Measurements from ENCODE around the gene FADS1. TPM values are rescaled to one million over a fixed set of nuclear protein-coding genes. Genes with fewer than 3 reads are reported as not detected.

FADS1 gene
- total and polyA plus RNA-seq, 7 experiments from 2014 or later, result 0.62 to 52.1 (median 2.6) TPM; not detected in 1

DNA sequence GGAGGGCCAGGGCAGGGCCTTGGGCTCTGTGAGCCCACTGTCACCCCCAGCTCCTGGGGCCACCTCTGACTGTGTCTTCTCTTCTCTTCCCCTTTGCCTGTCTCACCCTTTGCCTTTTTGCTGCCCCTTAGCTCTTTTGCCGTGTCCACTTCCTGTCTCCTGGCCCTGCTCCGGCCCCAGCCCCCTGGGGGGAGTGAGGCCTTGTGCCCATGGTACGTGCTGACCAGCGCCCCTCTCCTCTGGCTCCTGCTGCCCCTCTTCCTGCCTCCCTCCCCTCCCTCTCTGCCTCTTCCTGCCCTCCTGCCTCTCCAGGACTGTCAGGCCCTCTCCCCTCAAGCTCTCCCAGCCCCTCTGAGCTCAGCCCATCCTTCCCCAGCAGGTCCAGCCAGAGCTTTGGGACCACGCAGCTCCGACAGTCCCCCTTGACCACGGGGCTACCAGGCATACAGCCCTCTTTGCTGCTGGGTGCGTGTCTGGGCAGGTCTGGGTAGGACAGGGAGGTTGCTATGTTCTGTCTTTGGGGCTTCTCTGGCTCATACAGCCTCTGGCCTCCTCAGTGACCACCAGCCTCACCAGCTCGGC lies 36.1 kb downstream of the FADS1 start:
- intact Hi-C loops (cut with micrococcal nuclease), result no loop called here
- Mint-ChIP-seq H3K4me3 (peak overlapping the region in 1 of 10 donors; percentile 38), H3K27ac (no peak overlapping the region), H3K27me3 (peaks cover 0 to 5% (median 0%) of the 10 kb centered on the region in 5 donors), H3K4me1 (peaks cover 4 to 15% (median 13%) of the 10 kb centered on the region in 7 donors), H3K36me3 (peaks cover 0 to 10% (median 0%) of the 10 kb centered on the region in 5 donors), H3K9me3 (no peaks in the 10 kb centered on the region)
- Histone ChIP-seq H3K27me3 (ENCODE audit: control insufficient read depth in 2 of 2, insufficient read depth in 2 of 2, low read length in 2 of 2) (no peaks in the 10 kb centered on the region), H3K36me3 (ENCODE audit: control insufficient read depth in 2 of 3, insufficient read depth in 3 of 3, low read length in 3 of 3) (peaks cover 0 to 22% (median 3%) of the 10 kb centered on the region in 3 experiments), H3K4me3 (ENCODE audit: low read length) (no peak overlapping the region), H3K9me3 (ENCODE audit: control insufficient read depth in 2 of 3, low read length in 3 of 3) (no peaks in the 10 kb centered on the region), H3K4me1 (ENCODE audit: control insufficient read depth in 2 of 2, insufficient read depth in 2 of 2, low read length in 2 of 2) (peaks cover 4% of the 10 kb centered on the region in 2 donors), H3K27ac (ENCODE audit: low read depth, low read length) (no peak overlapping the region)
- ATAC-seq, result no peak
- CTCF ChIA-PET, result no interaction called here
- POLR2A ChIA-PET, result no interaction called here
- no peak for DNase-seq

DNA sequence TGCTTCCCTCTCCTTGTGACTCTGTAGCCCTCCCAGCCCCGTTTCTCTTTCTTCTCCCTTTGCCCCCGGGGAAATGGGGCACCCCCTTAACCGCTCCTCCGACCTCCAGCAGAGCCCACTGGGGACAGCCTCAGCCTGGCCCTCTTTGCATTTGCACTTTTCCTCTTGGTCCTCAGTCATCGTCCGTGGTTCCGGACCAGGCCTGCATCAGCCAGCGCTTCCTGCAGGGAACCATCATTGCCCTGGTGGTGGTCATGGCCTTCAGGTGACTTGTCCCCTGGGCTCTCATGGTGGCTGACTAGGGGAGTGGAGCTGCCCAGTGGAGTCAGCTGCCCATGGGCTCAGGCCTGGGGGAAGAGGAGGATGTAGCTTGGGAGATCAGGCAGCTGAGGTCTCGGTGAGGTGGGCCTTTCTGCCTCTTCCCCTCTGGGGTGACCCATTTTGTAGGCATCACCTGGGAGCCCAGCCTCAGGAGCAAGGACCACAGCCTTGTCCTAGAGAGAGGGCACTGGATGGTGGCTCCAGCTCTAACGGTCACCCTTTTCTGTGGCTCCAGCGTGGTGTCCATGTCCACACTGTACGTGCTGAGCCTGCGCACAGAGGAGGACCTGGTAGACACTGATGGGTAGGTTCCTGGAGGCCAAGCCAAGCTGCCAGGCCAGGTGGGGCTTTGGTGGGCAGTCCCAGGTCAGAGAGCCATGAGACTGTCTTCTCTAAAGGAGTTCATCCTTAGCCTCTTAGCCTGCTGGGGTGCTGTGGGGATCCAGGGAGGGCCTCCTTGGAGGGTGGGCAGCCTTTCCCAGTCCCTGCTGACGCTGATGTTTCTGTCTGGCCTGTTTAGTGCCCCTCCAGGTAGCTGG lies 36.9 kb downstream of the FADS1 start:
- H3K36me3 ChIP-seq (ENCODE audit: control insufficient read depth in 2 of 3, insufficient read depth in 3 of 3, low read length in 3 of 3), result peaks cover 0 to 14% (median 3%) of the 10 kb centered on the region in 3 experiments
- no peak overlapping the region for H3K27ac ChIP-seq (ENCODE audit: low read depth, low read length)
- H3K9me3 ChIP-seq (ENCODE audit: control insufficient read depth in 2 of 3, low read length in 3 of 3), result no peaks in the 10 kb centered on the region
- H3K4me3 ChIP-seq (ENCODE audit: low read length), result no peak overlapping the region
- DNase-seq, result no peak
- ATAC-seq, result no peak
- Mint-ChIP-seq H3K4me1 (peaks cover 4 to 20% (median 11%) of the 10 kb centered on the region in 7 donors), H3K27me3 (peaks cover 0 to 6% (median 0%) of the 10 kb centered on the region in 5 donors), H3K36me3 (peaks cover 0 to 8% (median 0%) of the 10 kb centered on the region in 5 donors), H3K27ac (no peak overlapping the region), H3K4me3 (peak overlapping the region in 1 of 10 donors; percentile 44), H3K9me3 (no peaks in the 10 kb centered on the region)
- ChIA-PET POLR2A (no interaction called here), CTCF (no interaction called here)
- peaks cover 4% of the 10 kb centered on the region in 2 donors for H3K4me1 ChIP-seq (ENCODE audit: control insufficient read depth in 2 of 2, insufficient read depth in 2 of 2, low read length in 2 of 2)
- no peaks in the 10 kb centered on the region for H3K27me3 ChIP-seq (ENCODE audit: control insufficient read depth in 2 of 2, insufficient read depth in 2 of 2, low read length in 2 of 2)
- intact Hi-C loops (cut with micrococcal nuclease), result no loop called here

DNA sequence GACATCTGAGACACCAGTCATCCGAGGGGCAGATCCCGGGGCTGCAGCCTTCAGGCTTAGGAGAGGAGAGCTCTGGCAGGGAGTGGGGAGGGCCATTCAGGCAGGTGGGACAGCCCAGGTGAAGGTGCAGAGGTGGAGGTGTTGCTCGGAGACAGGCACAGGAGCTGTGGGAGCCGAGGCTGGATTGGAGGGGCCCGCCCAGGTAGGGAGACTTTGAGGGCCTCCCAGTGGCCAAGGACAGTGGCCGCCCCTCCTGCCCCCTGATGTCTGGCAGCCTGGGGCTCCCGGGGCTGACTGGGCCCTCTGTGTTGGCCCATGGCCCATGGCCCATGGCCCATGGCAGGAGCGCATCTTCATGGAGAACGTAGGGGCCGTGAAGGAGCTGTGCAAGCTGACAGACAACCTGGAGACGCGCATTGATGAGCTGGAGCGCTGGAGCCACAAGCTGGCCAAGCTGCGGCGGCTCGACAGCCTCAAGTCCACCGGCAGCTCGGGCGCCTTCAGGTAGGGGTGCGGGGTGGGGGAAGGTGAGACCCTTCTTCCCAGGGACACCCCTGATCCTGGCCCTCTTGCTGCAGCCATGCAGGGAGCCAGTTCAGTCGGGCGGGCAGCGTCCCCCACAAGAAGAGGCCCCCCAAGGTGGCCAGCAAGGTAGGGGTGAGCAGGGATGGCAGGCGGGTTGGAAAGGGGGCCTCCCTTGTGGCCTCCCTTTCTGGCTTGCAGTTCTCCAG lies 37.7 kb downstream of the FADS1 start:
- ATAC-seq (no peak), DNase-seq (no peak)
- Histone ChIP-seq H3K27me3 (ENCODE audit: control insufficient read depth in 2 of 2, insufficient read depth in 2 of 2, low read length in 2 of 2) (no peaks in the 10 kb centered on the region), H3K9me3 (ENCODE audit: control insufficient read depth in 2 of 3, low read length in 3 of 3) (no peaks in the 10 kb centered on the region), H3K36me3 (ENCODE audit: control insufficient read depth in 2 of 3, insufficient read depth in 3 of 3, low read length in 3 of 3) (peaks cover 0 to 6% (median 0%) of the 10 kb centered on the region in 3 experiments), H3K4me1 (ENCODE audit: control insufficient read depth in 2 of 2, insufficient read depth in 2 of 2, low read length in 2 of 2) (peaks cover 4% of the 10 kb centered on the region in 2 donors), H3K27ac (ENCODE audit: low read depth, low read length) (no peak overlapping the region), H3K4me3 (ENCODE audit: low read length) (no peak overlapping the region)
- H3K4me1 Mint-ChIP-seq, result peaks cover 4 to 20% (median 10%) of the 10 kb centered on the region in 7 donors
- H3K27ac Mint-ChIP-seq, result no peak overlapping the region
- ChIA-PET CTCF (interaction anchor here (0.6 kb wide), 1 partner anchor 28 kb away, joined by 3 read pairs; no protein-coding TSS in a partner anchor), POLR2A (no interaction called here)
- no peaks in the 10 kb centered on the region for H3K9me3 Mint-ChIP-seq
- H3K4me3 Mint-ChIP-seq, result peak overlapping the region in 1 of 10 donors; percentile 44
- peaks cover 0 to 6% (median 0%) of the 10 kb centered on the region in 5 donors for H3K27me3 Mint-ChIP-seq
- H3K36me3 Mint-ChIP-seq, result peaks cover 0 to under 1% (median 0%) of the 10 kb centered on the region in 5 donors
- intact Hi-C loops (cut with micrococcal nuclease), result no loop called here

DNA sequence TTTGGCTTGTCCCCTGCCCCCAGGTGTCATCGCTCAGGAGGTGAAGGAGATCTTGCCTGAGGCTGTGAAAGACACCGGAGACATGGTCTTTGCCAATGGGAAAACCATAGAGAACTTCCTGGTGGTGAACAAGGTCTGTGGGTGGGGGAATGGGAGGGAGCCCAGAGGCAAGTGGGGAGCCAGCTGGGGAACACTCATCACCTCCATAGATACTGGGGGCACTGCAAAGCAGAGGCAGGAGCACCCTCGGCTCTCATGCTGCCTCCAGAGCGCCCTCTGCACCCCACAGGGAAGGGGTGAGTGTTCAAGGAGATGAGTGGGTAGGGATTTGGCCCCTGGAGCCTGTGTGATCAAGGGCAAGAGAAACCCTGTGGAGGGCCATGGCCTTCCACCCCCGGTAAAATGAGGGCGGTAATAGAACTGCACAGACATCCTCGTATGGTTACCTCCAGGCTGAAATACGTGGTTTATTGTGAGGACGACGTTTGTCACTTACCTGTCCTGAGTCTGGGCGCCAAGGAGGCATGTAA lies 38.4 kb downstream of the FADS1 start:
- ATAC-seq, result no peak
- Histone ChIP-seq H3K4me3 (ENCODE audit: low read length) (no peak overlapping the region), H3K9me3 (ENCODE audit: control insufficient read depth in 2 of 3, low read length in 3 of 3) (no peaks in the 10 kb centered on the region), H3K27ac (ENCODE audit: low read depth, low read length) (no peak overlapping the region), H3K36me3 (ENCODE audit: control insufficient read depth in 2 of 3, insufficient read depth in 3 of 3, low read length in 3 of 3) (peaks cover 0 to under 1% (median 0%) of the 10 kb centered on the region in 3 experiments), H3K4me1 (ENCODE audit: control insufficient read depth in 2 of 2, insufficient read depth in 2 of 2, low read length in 2 of 2) (peaks cover 4% of the 10 kb centered on the region in 2 donors), H3K27me3 (ENCODE audit: control insufficient read depth in 2 of 2, insufficient read depth in 2 of 2, low read length in 2 of 2) (no peaks in the 10 kb centered on the region)
- H3K4me1 Mint-ChIP-seq, result peaks cover 4 to 20% (median 10%) of the 10 kb centered on the region in 7 donors
- peaks cover 0 to 6% (median 0%) of the 10 kb centered on the region in 5 donors for H3K27me3 Mint-ChIP-seq
- H3K27ac Mint-ChIP-seq, result peak overlapping the region in 1 of 9 donors; percentile 55
- ChIA-PET CTCF (interaction anchor here (0.6 kb wide), 1 partner anchor 28 kb away, joined by 3 read pairs; no protein-coding TSS in a partner anchor), POLR2A (no interaction called here)
- no peaks in the 10 kb centered on the region for H3K36me3 Mint-ChIP-seq
- intact Hi-C loops (cut with micrococcal nuclease), result no loop called here
- peak overlapping the region in 7 of 10 donors; percentile 63 to 77 (median 70) for H3K4me3 Mint-ChIP-seq
- H3K9me3 Mint-ChIP-seq, result no peaks in the 10 kb centered on the region
- no peak for DNase-seq

DNA sequence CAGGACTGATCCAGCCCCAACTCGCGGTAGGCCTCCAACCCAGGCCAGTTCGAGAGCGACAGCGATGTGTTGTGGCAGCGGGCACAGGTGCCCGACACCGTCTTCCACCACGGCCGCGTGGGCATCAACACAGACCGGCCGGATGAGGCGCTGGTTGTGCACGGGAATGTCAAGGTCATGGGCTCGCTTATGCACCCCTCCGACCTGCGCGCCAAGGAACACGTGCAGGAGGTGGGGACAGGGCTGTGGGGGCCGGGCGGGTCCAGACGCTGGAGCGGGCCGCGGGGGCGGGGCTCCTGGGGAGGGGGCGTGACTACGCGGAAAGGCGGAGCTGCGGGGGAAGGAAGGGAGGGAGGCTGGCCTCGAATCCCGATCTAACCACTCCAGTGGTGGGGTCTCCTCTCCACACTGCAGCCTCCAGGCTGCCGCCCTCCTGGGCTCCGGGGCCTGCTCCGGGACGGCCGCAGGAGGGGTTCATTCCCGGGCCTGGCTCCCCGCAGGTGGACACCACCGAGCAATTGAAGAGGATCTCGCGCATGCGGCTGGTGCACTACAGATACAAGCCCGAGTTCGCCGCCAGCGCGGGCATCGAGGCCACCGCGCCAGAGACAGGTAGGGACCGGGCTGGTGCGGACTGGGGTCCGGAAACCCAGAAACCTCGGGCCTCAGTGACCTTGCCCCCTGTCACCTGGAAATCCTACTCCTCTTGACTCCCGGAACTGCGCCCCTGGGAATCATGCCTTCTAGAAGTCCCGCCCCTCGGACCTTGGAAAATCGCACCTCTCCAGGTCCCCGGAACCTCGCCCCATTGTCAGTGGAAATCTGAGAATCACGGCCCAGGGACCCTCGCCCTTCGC lies 39.3 kb downstream of the FADS1 start:
- ChIA-PET CTCF (no interaction called here), POLR2A (no interaction called here)
- ATAC-seq, result peak; percentile 75
- H3K4me3 Mint-ChIP-seq, result peak overlapping the region; percentile 56 to 77 (median 68)
- peaks cover 4 to 7% of the 10 kb centered on the region in 2 donors for H3K4me1 ChIP-seq (ENCODE audit: control insufficient read depth in 2 of 2, insufficient read depth in 2 of 2, low read length in 2 of 2)
- peaks cover 0 to 6% (median 0%) of the 10 kb centered on the region in 5 donors for H3K27me3 Mint-ChIP-seq
- no peaks in the 10 kb centered on the region for H3K27me3 ChIP-seq (ENCODE audit: control insufficient read depth in 2 of 2, insufficient read depth in 2 of 2, low read length in 2 of 2)
- peak overlapping the region; percentile 44 for H3K4me3 ChIP-seq (ENCODE audit: low read length)
- no peaks in the 10 kb centered on the region for H3K36me3 ChIP-seq (ENCODE audit: control insufficient read depth in 2 of 3, insufficient read depth in 3 of 3, low read length in 3 of 3)
- no peaks in the 10 kb centered on the region for H3K36me3 Mint-ChIP-seq
- peaks cover 4 to 21% (median 10%) of the 10 kb centered on the region in 7 donors for H3K4me1 Mint-ChIP-seq
- no peaks in the 10 kb centered on the region for H3K9me3 ChIP-seq (ENCODE audit: control insufficient read depth in 2 of 3, low read length in 3 of 3)
- H3K27ac Mint-ChIP-seq, result peak overlapping the region in 1 of 9 donors; percentile 55
- H3K27ac ChIP-seq (ENCODE audit: low read depth, low read length), result no peak overlapping the region
- H3K9me3 Mint-ChIP-seq, result no peaks in the 10 kb centered on the region
- intact Hi-C loops (cut with micrococcal nuclease), result loop anchor here (1.0 to 2.0 kb wide), 2 partner anchors 15 to 25 kb away; partner anchors contain the start of genes MYRF (in 2 of the 2), FEN1 (in 1 of the 2) and TMEM258 (in 1 of the 2)
- peak; percentile 37 to 78 (median 48) for DNase-seq

Measured in naive thymus-derived CD4-positive, alpha-beta T cell (primary cell).